MM.1S (cell line): ENCODE measurements around the gene S100A8.
"Not testable (repeated sequence)": the region's sequence is repeated elsewhere in the genome, so short reads cannot be mapped to it uniquely, and the experiment has no call there.

Experiments used
- DNase-seq: peaks from one replicate; pipeline ENCODE4 v3.0.0-alpha.2; 2015
- H2AFZ ChIP-seq: fragments of 300-600 bp; sonication (generic); 2 replicates; pipeline ENCODE4 v1.6.0; 2016; ENCODE audit warnings: antibody characterized with exemption, low read length
- H3F3A ChIP-seq: fragments of 300-600 bp; sonication (generic); 2 replicates; pipeline ENCODE4 v1.6.1; 2016; ENCODE audit warnings: mild to moderate bottlenecking, antibody characterized with exemption, low read length, moderate library complexity, mixed read lengths; ENCODE audit not compliant: insufficient read depth
- H3K27ac ChIP-seq: fragments of 300-600 bp; sonication (generic); 2 replicates; pipeline ENCODE4 v1.5.1; 2016; ENCODE audit warnings: mild to moderate bottlenecking, low read length
- H3K27me3 ChIP-seq: fragments of 300-600 bp; sonication (generic); replicated peaks from 2 replicates; pipeline ENCODE4 v1.6.0; 2016; ENCODE audit warnings: low read length; ENCODE audit not compliant: insufficient read depth
- H3K36me3 ChIP-seq: fragments of 300-600 bp; sonication (generic); replicated peaks from 2 replicates; pipeline ENCODE4 v1.6.1; 2016; ENCODE audit warnings: mild to moderate bottlenecking, low read length, mixed read lengths; ENCODE audit not compliant: insufficient read depth
- H3K4me1 ChIP-seq: fragments of 300-600 bp; sonication (generic); 2 replicates; pipeline ENCODE4 v1.6.1; 2016; ENCODE audit warnings: low read length, mixed read lengths
- H3K4me2 ChIP-seq: fragments of 300-600 bp; sonication (generic); 2 replicates; pipeline ENCODE4 v1.6.0; 2016; ENCODE audit warnings: low read depth, low read length
- H3K4me3 ChIP-seq: fragments of 300-600 bp; sonication (generic); 2 replicates; pipeline ENCODE4 v1.5.1; 2016; ENCODE audit warnings: low read length, mixed read lengths
- H3K79me2 ChIP-seq: fragments of 300-600 bp; sonication (generic); 2 replicates; pipeline ENCODE4 v1.6.1; 2016; ENCODE audit warnings: mixed run types, low read length, mixed read lengths
- H3K9ac ChIP-seq: fragments of 300-600 bp; sonication (generic); 2 replicates; pipeline ENCODE4 v1.6.1; 2016; ENCODE audit warnings: low read length, mixed read lengths
- H3K9me2 ChIP-seq: fragments of 300-600 bp; sonication (generic); replicated peaks from 2 replicates; pipeline ENCODE4 v1.6.1; 2016; ENCODE audit warnings: mild to moderate bottlenecking, low read length, mixed read lengths; ENCODE audit not compliant: insufficient read depth
- H3K9me3 ChIP-seq: fragments of 300-600 bp; sonication (generic); replicated peaks from 2 replicates; pipeline ENCODE4 v1.6.1; 2016; ENCODE audit warnings: mild to moderate bottlenecking, low read length, mixed read lengths; ENCODE audit not compliant: insufficient read depth
- H4K20me1 ChIP-seq: fragments of 300-600 bp; sonication (generic); 2 replicates; pipeline ENCODE4 v1.6.1; 2016; ENCODE audit warnings: mild to moderate bottlenecking, low read length, moderate library complexity, mixed read lengths; ENCODE audit not compliant: insufficient read depth
- EZH2 ChIP-seq: fragments of 300-600 bp; sonication (generic); optimal IDR thresholded peaks from 2 replicates; pipeline ENCODE3; 2017; ENCODE audit warnings: low read depth, mild to moderate bottlenecking, antibody characterized with exemption, low read length, mixed read lengths
- EZH2phosphoT487 ChIP-seq: fragments of 300-600 bp; sonication (generic); IDR thresholded peaks from 2 replicates; pipeline ENCODE4 v1.6.1; 2018; ENCODE audit warnings: antibody characterized with exemption, low read length
- TF ChIP-seq, protein P1 (sequence below): fragments of 300-600 bp; sonication (generic); IDR thresholded peaks from 2 replicates; pipeline ENCODE4 v1.5.1; 2016; ENCODE audit warnings: antibody characterized with exemption, low read length, mixed read lengths

The S100A8 gene

DNA sequence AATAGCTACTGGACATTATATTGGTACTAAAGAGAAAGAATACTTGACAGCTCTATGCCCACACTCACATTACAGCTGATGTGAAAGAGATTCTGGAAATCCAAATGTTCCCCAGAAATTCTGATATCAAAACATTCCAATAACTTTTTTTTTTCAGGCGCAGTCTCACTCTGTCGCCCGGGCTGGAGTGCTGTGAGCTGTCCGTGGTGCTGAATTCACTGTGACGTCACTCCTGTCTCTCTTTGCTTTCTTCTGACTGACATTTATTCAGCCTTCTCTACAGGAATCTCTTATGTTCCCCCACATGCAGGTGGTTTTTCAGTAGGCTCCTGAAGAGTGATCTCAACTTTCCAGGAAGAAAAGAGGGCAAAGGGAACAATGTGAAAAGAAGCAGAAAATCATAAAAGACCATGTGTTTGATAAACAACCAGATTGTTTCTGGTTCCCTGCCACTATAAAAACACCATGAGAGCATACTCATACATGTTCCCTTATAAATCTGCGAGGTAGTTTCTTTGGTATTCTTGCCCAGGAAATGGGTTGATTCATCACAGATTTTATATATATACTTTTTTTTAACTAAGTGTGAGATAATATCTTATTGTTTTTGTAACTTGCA is 31.7 kb upstream of the S100A8 start:
- Histone ChIP-seq H3K79me2 (no peaks in the 10 kb centered on the region), H3K4me2 (no peak overlapping the region), H3K9ac (no peak overlapping the region), H3K9me3 (no peaks in the 10 kb centered on the region), H3K27me3 (peaks cover 15% of the 10 kb centered on the region; the same call in 1 of the 2 replicates), H2AFZ (no peak overlapping the region), H3F3A (no peaks in the 10 kb centered on the region), H3K9me2 (no peaks in the 10 kb centered on the region), H3K36me3 (no peaks in the 10 kb centered on the region), H4K20me1 (no peaks in the 10 kb centered on the region), H3K27ac (no peak overlapping the region), H3K4me1 (no peaks in the 10 kb centered on the region), H3K4me3 (no peak overlapping the region)
- TF ChIP-seq, protein P1, sequence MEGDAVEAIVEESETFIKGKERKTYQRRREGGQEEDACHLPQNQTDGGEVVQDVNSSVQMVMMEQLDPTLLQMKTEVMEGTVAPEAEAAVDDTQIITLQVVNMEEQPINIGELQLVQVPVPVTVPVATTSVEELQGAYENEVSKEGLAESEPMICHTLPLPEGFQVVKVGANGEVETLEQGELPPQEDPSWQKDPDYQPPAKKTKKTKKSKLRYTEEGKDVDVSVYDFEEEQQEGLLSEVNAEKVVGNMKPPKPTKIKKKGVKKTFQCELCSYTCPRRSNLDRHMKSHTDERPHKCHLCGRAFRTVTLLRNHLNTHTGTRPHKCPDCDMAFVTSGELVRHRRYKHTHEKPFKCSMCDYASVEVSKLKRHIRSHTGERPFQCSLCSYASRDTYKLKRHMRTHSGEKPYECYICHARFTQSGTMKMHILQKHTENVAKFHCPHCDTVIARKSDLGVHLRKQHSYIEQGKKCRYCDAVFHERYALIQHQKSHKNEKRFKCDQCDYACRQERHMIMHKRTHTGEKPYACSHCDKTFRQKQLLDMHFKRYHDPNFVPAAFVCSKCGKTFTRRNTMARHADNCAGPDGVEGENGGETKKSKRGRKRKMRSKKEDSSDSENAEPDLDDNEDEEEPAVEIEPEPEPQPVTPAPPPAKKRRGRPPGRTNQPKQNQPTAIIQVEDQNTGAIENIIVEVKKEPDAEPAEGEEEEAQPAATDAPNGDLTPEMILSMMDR = no peak
- no peak for TF ChIP-seq EZH2phosphoT487
- no peak for TF ChIP-seq EZH2
- DNase-seq = peak; percentile 74

- no peaks in the 10 kb centered on the region for H3K36me3 ChIP-seq
- no peaks in the 10 kb centered on the region for H3K9me3 ChIP-seq
- 0 out of 2 replicates have a peak, but pooled peaks cover 3% of the 10 kb centered on the region for H3K27me3 ChIP-seq
- TF ChIP-seq EZH2 (no peak), EZH2phosphoT487 (no peak)
- TF ChIP-seq, protein P1 = no peak
- no peak overlapping the region for H3K4me2 ChIP-seq
- no peaks in the 10 kb centered on the region for H3K9me2 ChIP-seq
- H3F3A ChIP-seq = no peaks in the 10 kb centered on the region
- no peak overlapping the region for H3K4me3 ChIP-seq
- DNase-seq = no peak
- H4K20me1 ChIP-seq = no peaks in the 10 kb centered on the region
- no peaks in the 10 kb centered on the region for H3K4me1 ChIP-seq
- no peak overlapping the region for H3K9ac ChIP-seq
- no peak overlapping the region for H2AFZ ChIP-seq
- no peaks in the 10 kb centered on the region for H3K79me2 ChIP-seq
- H3K27ac ChIP-seq = no peak overlapping the region
Observed at GRCh38 chr1:153420306-153420705, 29.4 kb upstream of the S100A8 start.

DNA sequence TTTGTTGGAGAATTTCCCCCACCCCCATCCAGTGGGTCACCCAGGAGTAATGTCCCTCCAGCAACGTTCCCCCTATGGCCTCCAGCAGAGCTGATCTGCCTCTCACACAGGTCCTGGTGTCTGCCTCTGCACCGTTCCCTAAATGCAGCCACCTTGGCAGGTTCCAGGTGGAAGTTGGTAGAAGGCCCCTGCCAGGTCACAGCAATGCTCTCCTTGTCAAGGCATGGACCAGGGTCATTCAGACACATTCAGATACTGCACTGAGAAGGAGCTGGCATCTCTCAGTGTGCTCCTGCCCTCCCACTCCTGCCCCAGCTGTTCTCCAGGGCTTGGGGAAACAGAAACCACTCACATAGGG is 28.5 kb upstream of the S100A8 start:
- not testable (repeated sequence) for H3K4me3 ChIP-seq, H3K9me3 ChIP-seq, H3K79me2 ChIP-seq, H3K4me2 ChIP-seq, H3K9me2 ChIP-seq, H3F3A ChIP-seq, DNase-seq, H2AFZ ChIP-seq, H4K20me1 ChIP-seq, H3K27me3 ChIP-seq, H3K4me1 ChIP-seq, H3K9ac ChIP-seq, H3K27ac ChIP-seq, H3K36me3 ChIP-seq

- not testable (repeated sequence) for H3K4me3 ChIP-seq, H4K20me1 ChIP-seq, DNase-seq, H3K27ac ChIP-seq, H3K27me3 ChIP-seq, H2AFZ ChIP-seq, H3K9ac ChIP-seq, H3K9me3 ChIP-seq, H3F3A ChIP-seq, H3K4me2 ChIP-seq, H3K36me3 ChIP-seq, H3K4me1 ChIP-seq, H3K9me2 ChIP-seq, H3K79me2 ChIP-seq
Observed at GRCh38 chr1:153418758-153419435, 28.0 kb upstream of the S100A8 start.
